PC-3 (cell line): Measurements from ENCODE around the gene MICU1. TPM values are rescaled to one million over a fixed set of nuclear protein-coding genes. Genes with fewer than 3 reads are reported as not detected.

Experiments used
- ATAC-seq: fragments of 200-7000 bp; cut with Tn5 transposase; 2 replicates; pipeline ENCODE4 v1.9.1; 2020; ENCODE audit warnings: mild to moderate bottlenecking, moderate library complexity
- BruUV-seq: library from RNA; stranded (reverse); fragments of 400-500 nt; replicated peaks from 2 replicates; lab custom pipeline; 2021; lab: Mats Ljungman, UMichigan
- CTCF ChIA-PET: fragments of 300-600 bp; sonication (Branson Sonifier 250); formaldehyde crosslinking; loops from one replicate; lab custom pipeline; 2022; ENCODE audit warnings: antibody characterized with exemption; lab: Charles Lee
- POLR2A ChIA-PET: fragments of 300-600 bp; sonication (Branson Sonifier 250); formaldehyde crosslinking; loops from one replicate; lab custom pipeline; 2022; ENCODE audit warnings: antibody characterized with exemption; ENCODE audit not compliant: unreplicated experiment; lab: Charles Lee
- DNase-seq: peaks from one replicate; pipeline ENCODE4 v3.0.0-alpha.2; 2015
- H2AFZ ChIP-seq: fragments of 300-600 bp; sonication (generic); 2 replicates; pipeline ENCODE4 v1.6.0; 2016; ENCODE audit warnings: antibody characterized with exemption, low read length
- H3F3A ChIP-seq: fragments of 300-600 bp; sonication (generic); one replicate; pipeline ENCODE4 v1.6.0; 2017; ENCODE audit warnings: antibody characterized with exemption, low read length, control low read depth, mild to moderate bottlenecking; ENCODE audit not compliant: unreplicated experiment
- H3K27ac ChIP-seq: fragments of 300-600 bp; sonication (generic); 2 replicates; pipeline ENCODE4 v1.5.1; 2016; ENCODE audit warnings: mild to moderate bottlenecking, low read length
- H3K27me3 ChIP-seq: fragments of 300-600 bp; sonication (generic); 2 replicates; pipeline ENCODE4 v1.6.1; 2016; ENCODE audit warnings: low read length, mixed read lengths
- H3K36me3 ChIP-seq: fragments of 300-600 bp; sonication (generic); 2 replicates; pipeline ENCODE4 v1.6.1; 2016; ENCODE audit warnings: low read depth, mixed run types, low read length, mixed read lengths
- H3K4me1 ChIP-seq: fragments of 300-600 bp; sonication (generic); 2 replicates; pipeline ENCODE4 v1.5.1; 2016; ENCODE audit warnings: low read length; ENCODE audit not compliant: insufficient read depth
- H3K4me2 ChIP-seq: fragments of 300-600 bp; sonication (generic); 2 replicates; pipeline ENCODE4 v1.6.0; 2016; ENCODE audit warnings: low read length
- H3K4me3 ChIP-seq: fragments of 300-600 bp; sonication (generic); 2 replicates; pipeline ENCODE4 v1.5.1; 2016; ENCODE audit warnings: mild to moderate bottlenecking, low read length, mixed read lengths
- H3K79me2 ChIP-seq: fragments of 300-600 bp; sonication (generic); 2 replicates; pipeline ENCODE4 v1.6.1; 2017; ENCODE audit warnings: low read length, mixed read lengths
- H3K9ac ChIP-seq: fragments of 300-600 bp; sonication (generic); 2 replicates; pipeline ENCODE4 v1.6.0; 2016; ENCODE audit warnings: mild to moderate bottlenecking, low read length
- H3K9me2 ChIP-seq: fragments of 300-600 bp; sonication (generic); replicated peaks from 2 replicates; pipeline ENCODE4 v1.6.1; 2016; ENCODE audit warnings: mixed run types, low read length, mixed read lengths
- H3K9me3 ChIP-seq: fragments of 300-600 bp; sonication (generic); 2 replicates; pipeline ENCODE4 v1.6.1; 2016; ENCODE audit warnings: low read length, mixed read lengths
- H4K20me1 ChIP-seq: fragments of 300-600 bp; sonication (generic); 2 replicates; pipeline ENCODE4 v1.6.1; 2016; ENCODE audit warnings: low read length, mixed read lengths
- CTCF ChIP-seq: fragments of 300-600 bp; sonication (generic); conservative IDR thresholded peaks from 2 replicates; pipeline ENCODE4 v1.5.1; 2017; ENCODE audit warnings: antibody characterized with exemption, low read depth, mild to moderate bottlenecking, low read length
- EZH2 ChIP-seq: fragments of 300-600 bp; sonication (generic); IDR thresholded peaks from one replicate; pipeline ENCODE4 v1.6.1; 2017; ENCODE audit warnings: antibody characterized with exemption, mild to moderate bottlenecking, low read length; ENCODE audit not compliant: unreplicated experiment
- EZH2phosphoT487 ChIP-seq: fragments of 300-600 bp; sonication (generic); IDR thresholded peaks from 2 replicates; pipeline ENCODE4 v1.6.1; 2018; ENCODE audit warnings: mild to moderate bottlenecking, antibody characterized with exemption, low read length, borderline replicate concordance
- intact Hi-C: fragments of 100-400 bp; cut with micrococcal nuclease; formaldehyde crosslinking; loops from 2 replicates; pipeline ENCODE4 v1.9.0; 2023
- total RNA-seq: library from RNA; depleted of rRNA; stranded (reverse); fragments of >200 nt; gene quantifications from 2 replicates; pipeline ENCODE4 v1.2.3, GENCODE V29; 2014

MICU1 gene
- total RNA-seq, 1 experiment from 2014 or later, result 19.8 TPM

GRCh38 chr10:72455889-72456595 is 169.8 kb downstream of the MICU1 start:
- Histone ChIP-seq H3K27me3 (no peaks in the 10 kb centered on the region), H3F3A (no peaks in the 10 kb centered on the region), H3K79me2 (no peaks in the 10 kb centered on the region), H3K36me3 (no peaks in the 10 kb centered on the region), H3K9me3 (no peaks in the 10 kb centered on the region), H3K27ac (no peak overlapping the region), H3K9me2 (no peaks in the 10 kb centered on the region), H3K4me2 (no peak overlapping the region), H4K20me1 (no peaks in the 10 kb centered on the region), H3K4me3 (no peak overlapping the region), H3K9ac (no peak overlapping the region), H2AFZ (no peak overlapping the region), H3K4me1 (no peaks in the 10 kb centered on the region)
- BruUV-seq, result no TSS peak
- TF ChIP-seq CTCF, result no peak
- no peak for TF ChIP-seq EZH2phosphoT487
- TF ChIP-seq EZH2, result no peak
- ATAC-seq (no peak), DNase-seq (no peak)
- intact Hi-C loops, result no loop called here
- POLR2A ChIA-PET, result no interaction called here
- CTCF ChIA-PET, result no interaction called here

- POLR2A ChIA-PET, result no interaction called here
- BruUV-seq, result no TSS peak
These were observed 175.9 kb downstream of the MICU1 start for GRCh38 chr10:72449941-72450441.

More at GRCh38 chr10:72449941-72450441, 175.9 kb downstream of the MICU1 start:
- Histone ChIP-seq H2AFZ (no peak overlapping the region), H3K79me2 (no peaks in the 10 kb centered on the region), H3K9me2 (no peaks in the 10 kb centered on the region), H3K4me3 (no peak overlapping the region), H3K4me1 (no peaks in the 10 kb centered on the region), H3K9ac (no peak overlapping the region), H4K20me1 (no peaks in the 10 kb centered on the region), H3F3A (no peaks in the 10 kb centered on the region), H3K27ac (no peak overlapping the region), H3K36me3 (no peaks in the 10 kb centered on the region), H3K9me3 (no peaks in the 10 kb centered on the region), H3K27me3 (no peaks in the 10 kb centered on the region), H3K4me2 (no peak overlapping the region)
- TF ChIP-seq EZH2phosphoT487, result no peak
- TF ChIP-seq EZH2, result no peak
- no peak for TF ChIP-seq CTCF
- no peak for ATAC-seq
- CTCF ChIA-PET, result no interaction called here
- no peak for DNase-seq
- intact Hi-C loops, result no loop called here
